ENCODE measurements around the gene B4GALT3. TPM values are rescaled to one million over a fixed set of nuclear protein-coding genes. Genes with fewer than 3 reads are reported as not detected.

B4GALT3 gene
- total and polyA plus RNA-seq, 9 of the 15 experiments (the other 6 are each of a cell fraction or from before 2014, with no cell fraction given) = 31.2 to 103 (median 46.1) TPM

DNA sequence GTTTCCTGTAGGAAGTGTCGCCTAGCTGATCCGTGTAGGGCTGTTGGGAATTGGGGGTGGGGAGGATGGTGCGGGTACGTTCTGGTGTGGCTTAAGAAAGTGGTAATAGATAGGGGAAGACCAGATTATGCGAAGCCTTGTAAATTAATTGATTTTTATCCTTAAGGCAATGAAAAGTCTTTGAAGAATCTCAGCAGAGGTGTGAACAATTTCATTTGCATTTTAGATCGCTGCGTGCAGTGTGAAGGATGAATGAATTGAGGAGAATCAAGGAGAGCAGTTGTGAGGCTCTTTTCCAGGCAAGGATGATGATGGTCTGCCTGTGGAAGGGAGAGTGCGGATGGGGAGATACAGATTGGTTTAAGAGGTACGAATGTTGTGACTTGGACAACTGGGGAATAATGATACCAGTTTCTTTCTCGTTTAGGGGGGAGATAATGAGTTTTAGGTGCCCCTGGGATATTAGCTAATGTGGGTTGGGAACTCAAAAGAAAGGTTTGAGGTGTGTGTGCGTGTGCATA, 44.0 kb downstream of the B4GALT3 start (continued):
- TF ChIP-seq, protein P1, sequence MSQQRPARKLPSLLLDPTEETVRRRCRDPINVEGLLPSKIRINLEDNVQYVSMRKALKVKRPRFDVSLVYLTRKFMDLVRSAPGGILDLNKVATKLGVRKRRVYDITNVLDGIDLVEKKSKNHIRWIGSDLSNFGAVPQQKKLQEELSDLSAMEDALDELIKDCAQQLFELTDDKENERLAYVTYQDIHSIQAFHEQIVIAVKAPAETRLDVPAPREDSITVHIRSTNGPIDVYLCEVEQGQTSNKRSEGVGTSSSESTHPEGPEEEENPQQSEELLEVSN (IDR thresholded peaks at IDR 0.05; ENCODE audit: borderline replicate concordance in 1 of 2, extremely low read depth in 1 of 2, insufficient read depth in 1 of 2, insufficient read length in 1 of 2, low read depth in 1 of 2, low read length in 1 of 2, poor library complexity in 1 of 2, severe bottlenecking in 1 of 2) = no peak
- TF ChIP-seq, protein P2, sequence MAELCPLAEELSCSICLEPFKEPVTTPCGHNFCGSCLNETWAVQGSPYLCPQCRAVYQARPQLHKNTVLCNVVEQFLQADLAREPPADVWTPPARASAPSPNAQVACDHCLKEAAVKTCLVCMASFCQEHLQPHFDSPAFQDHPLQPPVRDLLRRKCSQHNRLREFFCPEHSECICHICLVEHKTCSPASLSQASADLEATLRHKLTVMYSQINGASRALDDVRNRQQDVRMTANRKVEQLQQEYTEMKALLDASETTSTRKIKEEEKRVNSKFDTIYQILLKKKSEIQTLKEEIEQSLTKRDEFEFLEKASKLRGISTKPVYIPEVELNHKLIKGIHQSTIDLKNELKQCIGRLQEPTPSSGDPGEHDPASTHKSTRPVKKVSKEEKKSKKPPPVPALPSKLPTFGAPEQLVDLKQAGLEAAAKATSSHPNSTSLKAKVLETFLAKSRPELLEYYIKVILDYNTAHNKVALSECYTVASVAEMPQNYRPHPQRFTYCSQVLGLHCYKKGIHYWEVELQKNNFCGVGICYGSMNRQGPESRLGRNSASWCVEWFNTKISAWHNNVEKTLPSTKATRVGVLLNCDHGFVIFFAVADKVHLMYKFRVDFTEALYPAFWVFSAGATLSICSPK (IDR thresholded peaks at IDR 0.05; ENCODE audit: borderline replicate concordance) = 0 out of 2 replicates have a peak, but pooled peaks have one; percentile 55
- TF ChIP-seq POLR2AphosphoS2 (IDR thresholded peaks at IDR 0.05; ENCODE audit: low read length) (no peak), MCM2 (IDR thresholded peaks at IDR 0.05; ENCODE audit: low read depth) (no peak), ZNF696 (CRISPR knock-in tag; conservative IDR thresholded peaks at IDR 0.05) (no peak), HNRNPUL1 (IDR thresholded peaks at IDR 0.05; ENCODE audit: low read length) (peak; percentile 14; the same call in 1 of the 2 replicates), GATAD2B (IDR thresholded peaks at IDR 0.05; ENCODE audit: borderline replicate concordance) (peak; percentile 6; the same call in 1 of the 2 replicates), KDM5B (IDR thresholded peaks at IDR 0.05; ENCODE audit: insufficient replicate concordance, low read depth, low read length) (peak; percentile 31), HNRNPLL (IDR thresholded peaks at IDR 0.05; ENCODE audit: low read depth, low read length, poor library complexity, severe bottlenecking) (peak; percentile 1), EP400 (IDR thresholded peaks at IDR 0.05) (peak; percentile 54; the same call in 1 of the 2 replicates), FOSL1 (tag; conservative IDR thresholded peaks at IDR 0.05) (peak; percentile 29; the same call in 1 of the 2 replicates), ZNF212 (CRISPR knock-in tag; IDR thresholded peaks at IDR 0.05) (no peak), PTTG1 (tag; IDR thresholded peaks at IDR 0.05; ENCODE audit: low read depth) (no peak), ZEB2 (IDR thresholded peaks at IDR 0.05) (peak; percentile 10; the same call in 1 of the 2 replicates), HDAC1 (IDR thresholded peaks at IDR 0.05) (0 out of 4 replicates have a peak, but pooled peaks of 1 of the 2 experiments have one; percentile 20), CHD1 (IDR thresholded peaks at IDR 0.05; ENCODE audit: low read length) (no peak), NBN (IDR thresholded peaks at IDR 0.05; ENCODE audit: low read depth) (no peak)
- TF ChIP-seq, protein P3, sequence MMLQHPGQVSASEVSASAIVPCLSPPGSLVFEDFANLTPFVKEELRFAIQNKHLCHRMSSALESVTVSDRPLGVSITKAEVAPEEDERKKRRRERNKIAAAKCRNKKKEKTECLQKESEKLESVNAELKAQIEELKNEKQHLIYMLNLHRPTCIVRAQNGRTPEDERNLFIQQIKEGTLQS (IDR thresholded peaks at IDR 0.05) = no peak
- TF ChIP-seq, protein P3 (CRISPR knock-in tag; conservative IDR thresholded peaks at IDR 0.05) = 0 out of 2 replicates have a peak, but pooled peaks have one; percentile 9
- TF ChIP-seq, protein P4, sequence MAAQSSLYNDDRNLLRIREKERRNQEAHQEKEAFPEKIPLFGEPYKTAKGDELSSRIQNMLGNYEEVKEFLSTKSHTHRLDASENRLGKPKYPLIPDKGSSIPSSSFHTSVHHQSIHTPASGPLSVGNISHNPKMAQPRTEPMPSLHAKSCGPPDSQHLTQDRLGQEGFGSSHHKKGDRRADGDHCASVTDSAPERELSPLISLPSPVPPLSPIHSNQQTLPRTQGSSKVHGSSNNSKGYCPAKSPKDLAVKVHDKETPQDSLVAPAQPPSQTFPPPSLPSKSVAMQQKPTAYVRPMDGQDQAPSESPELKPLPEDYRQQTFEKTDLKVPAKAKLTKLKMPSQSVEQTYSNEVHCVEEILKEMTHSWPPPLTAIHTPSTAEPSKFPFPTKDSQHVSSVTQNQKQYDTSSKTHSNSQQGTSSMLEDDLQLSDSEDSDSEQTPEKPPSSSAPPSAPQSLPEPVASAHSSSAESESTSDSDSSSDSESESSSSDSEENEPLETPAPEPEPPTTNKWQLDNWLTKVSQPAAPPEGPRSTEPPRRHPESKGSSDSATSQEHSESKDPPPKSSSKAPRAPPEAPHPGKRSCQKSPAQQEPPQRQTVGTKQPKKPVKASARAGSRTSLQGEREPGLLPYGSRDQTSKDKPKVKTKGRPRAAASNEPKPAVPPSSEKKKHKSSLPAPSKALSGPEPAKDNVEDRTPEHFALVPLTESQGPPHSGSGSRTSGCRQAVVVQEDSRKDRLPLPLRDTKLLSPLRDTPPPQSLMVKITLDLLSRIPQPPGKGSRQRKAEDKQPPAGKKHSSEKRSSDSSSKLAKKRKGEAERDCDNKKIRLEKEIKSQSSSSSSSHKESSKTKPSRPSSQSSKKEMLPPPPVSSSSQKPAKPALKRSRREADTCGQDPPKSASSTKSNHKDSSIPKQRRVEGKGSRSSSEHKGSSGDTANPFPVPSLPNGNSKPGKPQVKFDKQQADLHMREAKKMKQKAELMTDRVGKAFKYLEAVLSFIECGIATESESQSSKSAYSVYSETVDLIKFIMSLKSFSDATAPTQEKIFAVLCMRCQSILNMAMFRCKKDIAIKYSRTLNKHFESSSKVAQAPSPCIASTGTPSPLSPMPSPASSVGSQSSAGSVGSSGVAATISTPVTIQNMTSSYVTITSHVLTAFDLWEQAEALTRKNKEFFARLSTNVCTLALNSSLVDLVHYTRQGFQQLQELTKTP (IDR thresholded peaks at IDR 0.05; ENCODE audit: low read depth in 1 of 2, partially characterized antibody in 2 of 2) = peak in 1 of 2 experiments; percentile 27

Data from K562 (cell line).